ENCODE data around the gene PIGA. TPM values are rescaled to one million over a fixed set of nuclear protein-coding genes. Genes with fewer than 3 reads are reported as not detected.

PIGA gene
- polyA plus RNA-seq, 2 of the 4 experiments (the other 2 are of a cell fraction), result 9.5 to 21.2 TPM

- no peak overlapping the region for H3K4me3 ChIP-seq
- WGBS (ENCODE audit: missing lambda C conversion rate), result 92% methylated on average over 3 of the region's 3 CpGs
- DNase-seq (ENCODE audit: low read depth in 1 of 2, low spot score in 1 of 2) (no peak), ATAC-seq (no peak), FAIRE-seq (no peak)
- H3K4me2 ChIP-seq, result peak overlapping the region; percentile 23; the same call in 1 of the 3 replicates
- peaks cover 18% of the 10 kb centered on the region; the same call in 2 of the 3 replicates for H3K4me1 ChIP-seq
- ChIA-PET CTCF (no interaction called here), POLR2A (no interaction called here)
- TF ChIP-seq JUNB (IDR thresholded peaks at IDR 0.05) (no peak), E2F6 (IDR thresholded peaks at IDR 0.05; ENCODE audit: borderline replicate concordance, low read depth) (no peak), MAX (IDR thresholded peaks at IDR 0.05) (no peak), USF2 (IDR thresholded peaks at IDR 0.05) (no peak), ATOH8 (CRISPR knock-in tag; IDR thresholded peaks at IDR 0.05; ENCODE audit: low read depth) (no peak), ELK1 (IDR thresholded peaks at IDR 0.05; ENCODE audit: low read depth, low read length) (no peak), ZFP36 (IDR thresholded peaks at IDR 0.05; ENCODE audit: borderline replicate concordance, partially characterized antibody) (no peak), CBX2 (IDR thresholded peaks at IDR 0.05; ENCODE audit: borderline replicate concordance, low read depth) (no peak), SREBF2 (IDR thresholded peaks at IDR 0.05) (no peak), HDAC2 (IDR thresholded peaks at IDR 0.05) (no peak), PHF8 (IDR thresholded peaks at IDR 0.05; ENCODE audit: borderline replicate concordance, low read depth) (no peak), HOXB13 (CRISPR knock-in tag; IDR thresholded peaks at IDR 0.05; ENCODE audit: low read depth) (no peak), SMC3 (IDR thresholded peaks at IDR 0.05) (no peak), ZSCAN20 (CRISPR knock-in tag; IDR thresholded peaks at IDR 0.05) (no peak), MYC (IDR thresholded peaks at IDR 0.05; ENCODE audit: borderline replicate concordance, low read length) (no peak), KDM1A (IDR thresholded peaks at IDR 0.05; ENCODE audit: low read depth) (no peak), RARB (CRISPR knock-in tag; IDR thresholded peaks at IDR 0.05) (no peak), RFX5 (IDR thresholded peaks at IDR 0.05) (no peak), ZC3H11A (IDR thresholded peaks at IDR 0.05) (no peak)
- no peaks in the 10 kb centered on the region for H3K9me3 ChIP-seq
- H3K27ac ChIP-seq, result 0 out of 6 replicates have a peak overlapping the region, but pooled peaks of 1 of the 2 experiments have one; percentile 13
Observed at GRCh38 chrX:15292861-15293260, 42.5 kb downstream of the PIGA start.

GRCh38 chrX:15277604-15278003 is 57.7 kb downstream of the PIGA start:
- Histone ChIP-seq H3K4me1 (no peaks in the 10 kb centered on the region), H3K9me3 (no peaks in the 10 kb centered on the region), H3K27ac (no peak overlapping the region), H3K4me3 (no peak overlapping the region), H3K4me2 (no peak overlapping the region)
- TF ChIP-seq ZFP36 (IDR thresholded peaks at IDR 0.05; ENCODE audit: borderline replicate concordance, partially characterized antibody), result no peak
- no peak for TF ChIP-seq JUN (IDR thresholded peaks at IDR 0.05)
- no peak for TF ChIP-seq CBX8 (IDR thresholded peaks at IDR 0.05)
- no peak for TF ChIP-seq FOSB (CRISPR knock-in tag; IDR thresholded peaks at IDR 0.05)
- no peak for TF ChIP-seq EP300 (IDR thresholded peaks at IDR 0.05)
- no peak for TF ChIP-seq CHD4 (IDR thresholded peaks at IDR 0.05; ENCODE audit: borderline replicate concordance)
- no peak for TF ChIP-seq SMC3 (IDR thresholded peaks at IDR 0.05)
- TF ChIP-seq EHF (CRISPR knock-in tag; IDR thresholded peaks at IDR 0.05), result no peak
- no peak for TF ChIP-seq HOXB13 (CRISPR knock-in tag; IDR thresholded peaks at IDR 0.05; ENCODE audit: low read depth)
- TF ChIP-seq KDM1A (IDR thresholded peaks at IDR 0.05; ENCODE audit: low read depth), result no peak
- no peak for TF ChIP-seq ZC3H11A (IDR thresholded peaks at IDR 0.05)
- TF ChIP-seq MAX (IDR thresholded peaks at IDR 0.05), result no peak
- TF ChIP-seq TP53 (CRISPR knock-in tag; IDR thresholded peaks at IDR 0.05), result no peak
- no peak for TF ChIP-seq FOSL2 (IDR thresholded peaks at IDR 0.05)
- no peak for TF ChIP-seq FOSL2 (CRISPR knock-in tag; IDR thresholded peaks at IDR 0.05)
- TF ChIP-seq RFX5 (IDR thresholded peaks at IDR 0.05), result no peak
- TF ChIP-seq HOXB5 (CRISPR knock-in tag; IDR thresholded peaks at IDR 0.05), result no peak
- TF ChIP-seq TFCP2L1 (CRISPR knock-in tag; IDR thresholded peaks at IDR 0.05), result no peak
- TF ChIP-seq MYC (IDR thresholded peaks at IDR 0.05; ENCODE audit: borderline replicate concordance, low read length), result no peak
- no peak for DNase-seq (ENCODE audit: low read depth in 1 of 2, low spot score in 1 of 2)
- no peak for ATAC-seq
- WGBS (ENCODE audit: missing lambda C conversion rate), result 81% methylated on average over 1 of the region's 1 CpG
- ChIA-PET POLR2A (no interaction called here), CTCF (interaction anchor here (1.0 to 2.8 kb wide), 2 partner anchors 22 to 71 kb away, joined by 3 to 8 read pairs; no protein-coding TSS in a partner anchor)
- no peak for FAIRE-seq
